ENCODE data around the gene TOPBP1.

DNA sequence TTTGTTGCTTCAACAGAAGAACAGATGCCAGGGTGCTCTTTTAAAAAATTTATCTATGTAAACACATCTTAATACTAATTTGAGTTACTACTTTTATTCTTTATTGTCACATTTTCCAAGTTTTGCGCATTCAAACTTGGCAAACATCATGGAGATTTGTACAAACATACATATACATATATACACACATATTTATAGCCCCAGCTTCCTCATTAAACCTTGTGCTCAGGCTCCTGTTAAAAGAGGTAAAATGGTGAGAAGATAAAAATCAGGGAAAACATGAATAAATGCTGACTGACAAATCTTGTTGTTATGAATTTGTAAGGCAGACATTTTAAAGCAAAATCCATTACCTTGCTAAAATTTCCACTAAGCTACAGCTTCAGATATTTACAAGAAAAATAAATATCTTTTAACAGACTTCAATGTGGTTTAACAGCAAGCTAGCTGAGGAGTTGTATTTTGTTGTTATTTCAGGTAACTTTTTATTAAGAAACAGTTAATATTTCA lies 61.1 kb downstream of the TOPBP1 start:
- TF ChIP-seq, protein P1, sequence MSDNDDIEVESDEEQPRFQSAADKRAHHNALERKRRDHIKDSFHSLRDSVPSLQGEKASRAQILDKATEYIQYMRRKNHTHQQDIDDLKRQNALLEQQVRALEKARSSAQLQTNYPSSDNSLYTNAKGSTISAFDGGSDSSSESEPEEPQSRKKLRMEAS (CRISPR knock-in tag; IDR thresholded peaks at IDR 0.05): no peak
- TF ChIP-seq, protein P2, sequence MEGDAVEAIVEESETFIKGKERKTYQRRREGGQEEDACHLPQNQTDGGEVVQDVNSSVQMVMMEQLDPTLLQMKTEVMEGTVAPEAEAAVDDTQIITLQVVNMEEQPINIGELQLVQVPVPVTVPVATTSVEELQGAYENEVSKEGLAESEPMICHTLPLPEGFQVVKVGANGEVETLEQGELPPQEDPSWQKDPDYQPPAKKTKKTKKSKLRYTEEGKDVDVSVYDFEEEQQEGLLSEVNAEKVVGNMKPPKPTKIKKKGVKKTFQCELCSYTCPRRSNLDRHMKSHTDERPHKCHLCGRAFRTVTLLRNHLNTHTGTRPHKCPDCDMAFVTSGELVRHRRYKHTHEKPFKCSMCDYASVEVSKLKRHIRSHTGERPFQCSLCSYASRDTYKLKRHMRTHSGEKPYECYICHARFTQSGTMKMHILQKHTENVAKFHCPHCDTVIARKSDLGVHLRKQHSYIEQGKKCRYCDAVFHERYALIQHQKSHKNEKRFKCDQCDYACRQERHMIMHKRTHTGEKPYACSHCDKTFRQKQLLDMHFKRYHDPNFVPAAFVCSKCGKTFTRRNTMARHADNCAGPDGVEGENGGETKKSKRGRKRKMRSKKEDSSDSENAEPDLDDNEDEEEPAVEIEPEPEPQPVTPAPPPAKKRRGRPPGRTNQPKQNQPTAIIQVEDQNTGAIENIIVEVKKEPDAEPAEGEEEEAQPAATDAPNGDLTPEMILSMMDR (IDR thresholded peaks at IDR 0.05): no peak
- no peak for TF ChIP-seq TP53 (CRISPR knock-in tag; IDR thresholded peaks at IDR 0.05)
- TF ChIP-seq, protein P3, sequence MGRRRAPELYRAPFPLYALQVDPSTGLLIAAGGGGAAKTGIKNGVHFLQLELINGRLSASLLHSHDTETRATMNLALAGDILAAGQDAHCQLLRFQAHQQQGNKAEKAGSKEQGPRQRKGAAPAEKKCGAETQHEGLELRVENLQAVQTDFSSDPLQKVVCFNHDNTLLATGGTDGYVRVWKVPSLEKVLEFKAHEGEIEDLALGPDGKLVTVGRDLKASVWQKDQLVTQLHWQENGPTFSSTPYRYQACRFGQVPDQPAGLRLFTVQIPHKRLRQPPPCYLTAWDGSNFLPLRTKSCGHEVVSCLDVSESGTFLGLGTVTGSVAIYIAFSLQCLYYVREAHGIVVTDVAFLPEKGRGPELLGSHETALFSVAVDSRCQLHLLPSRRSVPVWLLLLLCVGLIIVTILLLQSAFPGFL (CRISPR knock-in tag; IDR thresholded peaks at IDR 0.05; ENCODE audit: borderline replicate concordance): no peak
- no peak for TF ChIP-seq ESRRA (CRISPR knock-in tag; IDR thresholded peaks at IDR 0.05; ENCODE audit: borderline replicate concordance)
- TF ChIP-seq, protein P4, sequence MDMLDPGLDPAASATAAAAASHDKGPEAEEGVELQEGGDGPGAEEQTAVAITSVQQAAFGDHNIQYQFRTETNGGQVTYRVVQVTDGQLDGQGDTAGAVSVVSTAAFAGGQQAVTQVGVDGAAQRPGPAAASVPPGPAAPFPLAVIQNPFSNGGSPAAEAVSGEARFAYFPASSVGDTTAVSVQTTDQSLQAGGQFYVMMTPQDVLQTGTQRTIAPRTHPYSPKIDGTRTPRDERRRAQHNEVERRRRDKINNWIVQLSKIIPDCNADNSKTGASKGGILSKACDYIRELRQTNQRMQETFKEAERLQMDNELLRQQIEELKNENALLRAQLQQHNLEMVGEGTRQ (CRISPR knock-in tag; IDR thresholded peaks at IDR 0.05): no peak
- TF ChIP-seq, protein P5, sequence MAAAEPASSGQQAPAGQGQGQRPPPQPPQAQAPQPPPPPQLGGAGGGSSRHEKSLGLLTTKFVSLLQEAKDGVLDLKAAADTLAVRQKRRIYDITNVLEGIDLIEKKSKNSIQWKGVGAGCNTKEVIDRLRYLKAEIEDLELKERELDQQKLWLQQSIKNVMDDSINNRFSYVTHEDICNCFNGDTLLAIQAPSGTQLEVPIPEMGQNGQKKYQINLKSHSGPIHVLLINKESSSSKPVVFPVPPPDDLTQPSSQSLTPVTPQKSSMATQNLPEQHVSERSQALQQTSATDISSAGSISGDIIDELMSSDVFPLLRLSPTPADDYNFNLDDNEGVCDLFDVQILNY (CRISPR knock-in tag; IDR thresholded peaks at IDR 0.05): no peak
- TF ChIP-seq SMAD3 (CRISPR knock-in tag; IDR thresholded peaks at IDR 0.05; ENCODE audit: borderline replicate concordance): no peak
